ENCODE data around the gene ZCCHC7.

Gene ZCCHC7

DNA sequence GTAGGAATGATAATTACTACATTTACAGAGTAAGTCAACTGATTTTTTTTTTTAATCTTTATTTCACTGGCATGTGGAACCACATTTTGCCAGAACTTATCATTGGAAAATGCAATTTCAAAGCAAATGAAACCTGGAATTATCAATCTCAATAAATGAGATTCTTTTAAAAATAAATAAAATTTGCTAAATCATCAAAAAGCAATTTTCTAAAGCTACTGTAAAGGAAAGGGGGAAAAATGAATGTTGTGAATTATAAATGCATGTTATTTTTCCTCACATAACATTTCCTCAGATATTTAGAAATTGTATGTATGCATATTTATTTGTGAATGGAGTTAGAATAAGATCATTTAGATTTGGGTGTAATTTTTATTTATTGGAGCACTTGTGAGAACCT lies 212.2 kb downstream of the ZCCHC7 start:
- no peak for TF ChIP-seq GABPA (IDR thresholded peaks at IDR 0.05; ENCODE audit: low read depth)
- no peak for TF ChIP-seq POLR2AphosphoS5 (IDR thresholded peaks at IDR 0.05; ENCODE audit: low read depth)
- TF ChIP-seq, protein P1, sequence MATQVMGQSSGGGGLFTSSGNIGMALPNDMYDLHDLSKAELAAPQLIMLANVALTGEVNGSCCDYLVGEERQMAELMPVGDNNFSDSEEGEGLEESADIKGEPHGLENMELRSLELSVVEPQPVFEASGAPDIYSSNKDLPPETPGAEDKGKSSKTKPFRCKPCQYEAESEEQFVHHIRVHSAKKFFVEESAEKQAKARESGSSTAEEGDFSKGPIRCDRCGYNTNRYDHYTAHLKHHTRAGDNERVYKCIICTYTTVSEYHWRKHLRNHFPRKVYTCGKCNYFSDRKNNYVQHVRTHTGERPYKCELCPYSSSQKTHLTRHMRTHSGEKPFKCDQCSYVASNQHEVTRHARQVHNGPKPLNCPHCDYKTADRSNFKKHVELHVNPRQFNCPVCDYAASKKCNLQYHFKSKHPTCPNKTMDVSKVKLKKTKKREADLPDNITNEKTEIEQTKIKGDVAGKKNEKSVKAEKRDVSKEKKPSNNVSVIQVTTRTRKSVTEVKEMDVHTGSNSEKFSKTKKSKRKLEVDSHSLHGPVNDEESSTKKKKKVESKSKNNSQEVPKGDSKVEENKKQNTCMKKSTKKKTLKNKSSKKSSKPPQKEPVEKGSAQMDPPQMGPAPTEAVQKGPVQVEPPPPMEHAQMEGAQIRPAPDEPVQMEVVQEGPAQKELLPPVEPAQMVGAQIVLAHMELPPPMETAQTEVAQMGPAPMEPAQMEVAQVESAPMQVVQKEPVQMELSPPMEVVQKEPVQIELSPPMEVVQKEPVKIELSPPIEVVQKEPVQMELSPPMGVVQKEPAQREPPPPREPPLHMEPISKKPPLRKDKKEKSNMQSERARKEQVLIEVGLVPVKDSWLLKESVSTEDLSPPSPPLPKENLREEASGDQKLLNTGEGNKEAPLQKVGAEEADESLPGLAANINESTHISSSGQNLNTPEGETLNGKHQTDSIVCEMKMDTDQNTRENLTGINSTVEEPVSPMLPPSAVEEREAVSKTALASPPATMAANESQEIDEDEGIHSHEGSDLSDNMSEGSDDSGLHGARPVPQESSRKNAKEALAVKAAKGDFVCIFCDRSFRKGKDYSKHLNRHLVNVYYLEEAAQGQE (IDR thresholded peaks at IDR 0.05; ENCODE audit: insufficient replicate concordance, low read depth) = no peak
- TF ChIP-seq SPI1 (IDR thresholded peaks at IDR 0.05; ENCODE audit: borderline replicate concordance, low read depth) = no peak
- TF ChIP-seq, protein P2, sequence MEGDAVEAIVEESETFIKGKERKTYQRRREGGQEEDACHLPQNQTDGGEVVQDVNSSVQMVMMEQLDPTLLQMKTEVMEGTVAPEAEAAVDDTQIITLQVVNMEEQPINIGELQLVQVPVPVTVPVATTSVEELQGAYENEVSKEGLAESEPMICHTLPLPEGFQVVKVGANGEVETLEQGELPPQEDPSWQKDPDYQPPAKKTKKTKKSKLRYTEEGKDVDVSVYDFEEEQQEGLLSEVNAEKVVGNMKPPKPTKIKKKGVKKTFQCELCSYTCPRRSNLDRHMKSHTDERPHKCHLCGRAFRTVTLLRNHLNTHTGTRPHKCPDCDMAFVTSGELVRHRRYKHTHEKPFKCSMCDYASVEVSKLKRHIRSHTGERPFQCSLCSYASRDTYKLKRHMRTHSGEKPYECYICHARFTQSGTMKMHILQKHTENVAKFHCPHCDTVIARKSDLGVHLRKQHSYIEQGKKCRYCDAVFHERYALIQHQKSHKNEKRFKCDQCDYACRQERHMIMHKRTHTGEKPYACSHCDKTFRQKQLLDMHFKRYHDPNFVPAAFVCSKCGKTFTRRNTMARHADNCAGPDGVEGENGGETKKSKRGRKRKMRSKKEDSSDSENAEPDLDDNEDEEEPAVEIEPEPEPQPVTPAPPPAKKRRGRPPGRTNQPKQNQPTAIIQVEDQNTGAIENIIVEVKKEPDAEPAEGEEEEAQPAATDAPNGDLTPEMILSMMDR (IDR thresholded peaks at IDR 0.05; ENCODE audit: insufficient read depth, low read length) = no peak
- Histone ChIP-seq H3K4me3 (replicated peaks; ENCODE audit: insufficient read depth, low read length) (no peak overlapping the region), H3K27me3 (ENCODE audit: insufficient read depth, poor library complexity, severe bottlenecking) (no peaks in the 10 kb centered on the region), H3K27ac (replicated peaks) (no peak overlapping the region)
- DNase-seq (ENCODE audit: low read depth in 1 of 2, low spot score in 1 of 2) = no peak

DNA sequence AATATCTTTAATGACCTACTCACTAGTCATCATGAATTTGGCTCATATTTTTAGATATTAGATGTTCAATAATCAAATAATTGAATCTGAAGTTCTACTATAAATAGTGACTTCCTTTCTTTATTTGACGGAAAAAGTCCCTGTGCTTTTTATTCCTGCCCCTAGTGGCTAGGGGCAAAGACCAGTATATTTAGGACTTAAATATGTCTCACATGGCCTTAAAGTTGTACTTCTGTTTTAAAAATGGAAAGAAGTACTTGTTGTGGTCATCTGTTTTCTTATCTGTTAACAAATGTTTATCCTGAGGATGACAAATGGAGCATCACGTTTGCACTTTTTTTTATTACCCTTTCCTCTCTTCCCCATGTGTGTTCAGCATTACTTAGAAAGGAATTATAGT lies 212.9 kb downstream of the ZCCHC7 start:
- TF ChIP-seq, protein P2 (IDR thresholded peaks at IDR 0.05; ENCODE audit: insufficient read depth, low read length) = no peak
- TF ChIP-seq POLR2AphosphoS5 (IDR thresholded peaks at IDR 0.05; ENCODE audit: low read depth) = no peak
- TF ChIP-seq, protein P1 (IDR thresholded peaks at IDR 0.05; ENCODE audit: insufficient replicate concordance, low read depth) = no peak
- no peak for TF ChIP-seq GABPA (IDR thresholded peaks at IDR 0.05; ENCODE audit: low read depth)
- no peak for TF ChIP-seq SPI1 (IDR thresholded peaks at IDR 0.05; ENCODE audit: borderline replicate concordance, low read depth)
- Histone ChIP-seq H3K4me3 (replicated peaks; ENCODE audit: insufficient read depth, low read length) (no peak overlapping the region), H3K27ac (replicated peaks) (no peak overlapping the region), H3K27me3 (ENCODE audit: insufficient read depth, poor library complexity, severe bottlenecking) (no peaks in the 10 kb centered on the region)
- DNase-seq (ENCODE audit: low read depth in 1 of 2, low spot score in 1 of 2) = no peak

DNA sequence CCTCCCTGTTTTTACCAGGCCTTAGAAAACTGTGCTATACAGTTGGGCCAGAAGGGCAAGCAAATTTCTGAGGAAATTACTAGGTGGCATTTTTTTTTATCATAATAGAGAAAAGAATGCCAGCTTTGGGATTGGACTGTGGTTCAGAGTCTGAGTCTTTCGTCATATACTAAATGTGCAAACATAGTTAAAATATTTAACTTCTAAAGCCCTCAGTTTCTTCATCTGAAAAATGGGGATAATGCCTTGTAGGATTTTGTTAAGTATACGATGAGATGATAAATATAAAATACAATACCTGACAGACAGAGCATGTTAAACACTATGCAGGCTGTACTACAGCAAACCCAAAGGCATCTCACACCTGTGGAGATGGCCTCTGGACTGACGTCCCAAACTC lies 214.9 kb downstream of the ZCCHC7 start:
- Histone ChIP-seq H3K4me3 (replicated peaks; ENCODE audit: insufficient read depth, low read length) (no peak overlapping the region), H3K27ac (replicated peaks) (no peak overlapping the region), H3K27me3 (ENCODE audit: insufficient read depth, poor library complexity, severe bottlenecking) (no peaks in the 10 kb centered on the region)
- no peak for DNase-seq (ENCODE audit: low read depth in 1 of 2, low spot score in 1 of 2)
- TF ChIP-seq, protein P2 (IDR thresholded peaks at IDR 0.05; ENCODE audit: insufficient read depth, low read length) = no peak
- TF ChIP-seq SPI1 (IDR thresholded peaks at IDR 0.05; ENCODE audit: borderline replicate concordance, low read depth) = no peak
- TF ChIP-seq POLR2AphosphoS5 (IDR thresholded peaks at IDR 0.05; ENCODE audit: low read depth) = no peak

DNA sequence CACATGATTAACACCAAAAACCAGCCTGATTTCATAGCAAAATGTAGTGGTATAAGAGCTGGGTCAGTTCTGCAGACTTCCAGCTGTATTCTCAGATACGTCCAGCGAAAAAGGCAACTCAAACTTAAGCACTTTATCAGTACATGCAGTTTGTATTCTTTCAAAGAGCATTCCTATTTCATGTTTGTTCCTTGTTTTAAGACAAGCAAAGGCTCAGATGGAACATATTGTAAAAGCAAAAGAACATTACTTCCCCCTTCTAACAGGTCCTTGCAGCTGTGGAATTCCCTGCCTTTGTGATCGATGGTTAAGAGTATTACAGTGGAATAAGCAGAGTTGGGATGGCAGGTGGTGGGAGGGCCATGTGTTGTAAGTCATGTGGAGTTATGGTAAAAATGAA lies 215.8 kb downstream of the ZCCHC7 start:
- Histone ChIP-seq H3K27ac (replicated peaks) (no peak overlapping the region), H3K27me3 (ENCODE audit: insufficient read depth, poor library complexity, severe bottlenecking) (no peaks in the 10 kb centered on the region), H3K4me3 (replicated peaks; ENCODE audit: insufficient read depth, low read length) (no peak overlapping the region)
- TF ChIP-seq, protein P2 (IDR thresholded peaks at IDR 0.05; ENCODE audit: insufficient read depth, low read length) = no peak
- no peak for TF ChIP-seq POLR2AphosphoS5 (IDR thresholded peaks at IDR 0.05; ENCODE audit: low read depth)
- no peak for TF ChIP-seq GABPA (IDR thresholded peaks at IDR 0.05; ENCODE audit: low read depth)
- no peak for TF ChIP-seq SPI1 (IDR thresholded peaks at IDR 0.05; ENCODE audit: borderline replicate concordance, low read depth)
- TF ChIP-seq, protein P1 (IDR thresholded peaks at IDR 0.05; ENCODE audit: insufficient replicate concordance, low read depth) = no peak
- DNase-seq (ENCODE audit: low read depth in 1 of 2, low spot score in 1 of 2) = no peak

Data from HL-60 (cell line).